ENCODE data around the gene SLC25A18.

DNA sequence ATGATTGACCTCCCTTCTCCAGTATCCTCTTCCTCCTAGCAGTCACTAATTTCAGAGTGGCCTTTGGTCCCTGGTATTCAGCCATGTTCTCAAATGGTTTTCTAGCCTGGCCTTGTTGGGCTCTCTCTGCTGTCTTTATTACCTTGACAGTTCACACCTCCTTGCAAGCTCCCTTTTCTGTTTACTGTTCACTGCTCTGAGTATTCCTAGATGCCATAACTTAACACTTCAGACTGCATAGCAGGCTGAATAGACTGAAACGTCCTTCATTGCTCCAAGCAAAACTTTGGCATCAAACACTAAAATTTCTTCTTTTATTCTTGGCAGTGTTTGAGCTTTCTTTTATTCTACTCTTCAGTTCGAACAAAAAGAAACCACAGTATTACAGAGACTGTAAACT is 49.7 kb upstream of the SLC25A18 start:
- TF ChIP-seq, protein P1, sequence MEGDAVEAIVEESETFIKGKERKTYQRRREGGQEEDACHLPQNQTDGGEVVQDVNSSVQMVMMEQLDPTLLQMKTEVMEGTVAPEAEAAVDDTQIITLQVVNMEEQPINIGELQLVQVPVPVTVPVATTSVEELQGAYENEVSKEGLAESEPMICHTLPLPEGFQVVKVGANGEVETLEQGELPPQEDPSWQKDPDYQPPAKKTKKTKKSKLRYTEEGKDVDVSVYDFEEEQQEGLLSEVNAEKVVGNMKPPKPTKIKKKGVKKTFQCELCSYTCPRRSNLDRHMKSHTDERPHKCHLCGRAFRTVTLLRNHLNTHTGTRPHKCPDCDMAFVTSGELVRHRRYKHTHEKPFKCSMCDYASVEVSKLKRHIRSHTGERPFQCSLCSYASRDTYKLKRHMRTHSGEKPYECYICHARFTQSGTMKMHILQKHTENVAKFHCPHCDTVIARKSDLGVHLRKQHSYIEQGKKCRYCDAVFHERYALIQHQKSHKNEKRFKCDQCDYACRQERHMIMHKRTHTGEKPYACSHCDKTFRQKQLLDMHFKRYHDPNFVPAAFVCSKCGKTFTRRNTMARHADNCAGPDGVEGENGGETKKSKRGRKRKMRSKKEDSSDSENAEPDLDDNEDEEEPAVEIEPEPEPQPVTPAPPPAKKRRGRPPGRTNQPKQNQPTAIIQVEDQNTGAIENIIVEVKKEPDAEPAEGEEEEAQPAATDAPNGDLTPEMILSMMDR (IDR thresholded peaks at IDR 0.05): no peak
- TF ChIP-seq POLR2A (IDR thresholded peaks at IDR 0.05): no peak
